ENCODE measurements around the gene ACOT7. TPM values are rescaled to one million over a fixed set of nuclear protein-coding genes. Genes with fewer than 3 reads are reported as not detected.
"Not testable (repeated sequence)": the region's sequence is repeated elsewhere in the genome, so short reads cannot be mapped to it uniquely, and the experiment has no call there.

Gene ACOT7
- total RNA-seq, 1 donor from 2014 or later = 40.0 TPM

- Mint-ChIP-seq H3K4me1 (ENCODE audit: unreplicated experiment) (no peaks in the 10 kb centered on the region), H3K27me3 (no peaks in the 10 kb centered on the region), H3K36me3 (no peaks in the 10 kb centered on the region), H3K4me3 (no peak overlapping the region), H3K27ac (no peak overlapping the region), H3K9me3 (no peaks in the 10 kb centered on the region)
- TF ChIP-seq CTCF (conservative IDR thresholded peaks at IDR 0.05) = no peak
- DNase-seq (ENCODE audit: extremely low spot score, unreplicated experiment) = no peak
Measured at GRCh38 chr1:6370006-6370405, 23.6 kb downstream of the ACOT7 start.

GRCh38 chr1:6367381-6368012 is 26.1 kb downstream of the ACOT7 start:
- H3K27ac Mint-ChIP-seq = no peak overlapping the region
- peaks cover 5% of the 10 kb centered on the region for H3K36me3 Mint-ChIP-seq
- H3K4me1 Mint-ChIP-seq (ENCODE audit: unreplicated experiment) = no peaks in the 10 kb centered on the region
- DNase-seq (ENCODE audit: extremely low spot score, unreplicated experiment) = no peak
- H3K27me3 Mint-ChIP-seq = no peaks in the 10 kb centered on the region
- no peak for TF ChIP-seq CTCF (conservative IDR thresholded peaks at IDR 0.05)
- no peak overlapping the region for H3K4me3 Mint-ChIP-seq
- H3K9me3 Mint-ChIP-seq = no peaks in the 10 kb centered on the region

GRCh38 chr1:6365047-6365446 is 28.5 kb downstream of the ACOT7 start:
- TF ChIP-seq CTCF (conservative IDR thresholded peaks at IDR 0.05) = no peak
- H3K36me3 Mint-ChIP-seq = peaks cover 5% of the 10 kb centered on the region
- H3K4me3 Mint-ChIP-seq = no peak overlapping the region
- H3K27me3 Mint-ChIP-seq = no peaks in the 10 kb centered on the region
- peak overlapping the region; percentile 15 for H3K27ac Mint-ChIP-seq
- H3K4me1 Mint-ChIP-seq (ENCODE audit: unreplicated experiment) = peaks cover 9% of the 10 kb centered on the region
- no peaks in the 10 kb centered on the region for H3K9me3 Mint-ChIP-seq
- no peak for DNase-seq (ENCODE audit: extremely low spot score, unreplicated experiment)

- H3K27ac Mint-ChIP-seq; H3K27me3 Mint-ChIP-seq; H3K9me3 Mint-ChIP-seq; DNase-seq (ENCODE audit: extremely low spot score, unreplicated experiment); H3K36me3 Mint-ChIP-seq; H3K4me3 Mint-ChIP-seq: not testable (repeated sequence)
- H3K4me1 Mint-ChIP-seq (ENCODE audit: unreplicated experiment) = peaks cover 21% of the 10 kb centered on the region
- peak; percentile 80 for TF ChIP-seq CTCF (conservative IDR thresholded peaks at IDR 0.05)
Measured at GRCh38 chr1:6363085-6363884, 30.3 kb downstream of the ACOT7 start.

GRCh38 chr1:6361124-6361775 is 32.3 kb downstream of the ACOT7 start:
- Mint-ChIP-seq H3K4me1 (ENCODE audit: unreplicated experiment) (peaks cover 21% of the 10 kb centered on the region), H3K36me3 (peaks cover 5% of the 10 kb centered on the region), H3K27ac (peak overlapping the region; percentile 80), H3K27me3 (no peaks in the 10 kb centered on the region), H3K9me3 (no peaks in the 10 kb centered on the region), H3K4me3 (no peak overlapping the region)
- DNase-seq (ENCODE audit: extremely low spot score, unreplicated experiment) = no peak
- TF ChIP-seq CTCF (conservative IDR thresholded peaks at IDR 0.05) = no peak

All from type B pancreatic cell (in vitro differentiated cells).